GM12878 (cell line): Measurements from ENCODE around the gene AFAP1. TPM values are rescaled to one million over a fixed set of nuclear protein-coding genes. Genes with fewer than 3 reads are reported as not detected.

Experiments
- ATAC-seq: fragments of 200-7000 bp; cut with Tn5 transposase; 3 replicates; pipeline ENCODE4 v1.9.1; 2020; ENCODE audit warnings: mild to moderate bottlenecking, moderate library complexity
- BruUV-seq: library from RNA; stranded (reverse); fragments of 400-500 nt; replicated peaks from 2 replicates; lab custom pipeline; 2021; lab: Mats Ljungman, UMichigan
- CTCF ChIA-PET: fragments of 300-600 bp; sonication (Branson Sonifier 250); formaldehyde crosslinking; extraction: SDS; loops from one replicate; lab custom pipeline; 2021; ENCODE audit warnings: inconsistent platforms; lab: Yijun Ruan, JAX
- POLR2A ChIA-PET: fragments of 350-600 bp; formaldehyde crosslinking; extraction: SDS; loops from one replicate; lab custom pipeline; 2021; ENCODE audit warnings: inconsistent platforms; lab: Charles Lee
- RAD21 ChIA-PET: fragments of 300-600 bp; sonication (Branson Sonifier 250); formaldehyde crosslinking; loops from one replicate; lab custom pipeline; 2023; ENCODE audit warnings: antibody characterized with exemption; ENCODE audit not compliant: unreplicated experiment; lab: Charles Lee
- SMC1A ChIA-PET: fragments of 300-600 bp; sonication (Branson Sonifier 250); formaldehyde crosslinking; loops from one replicate; lab custom pipeline; 2023; ENCODE audit not compliant: unreplicated experiment, uncharacterized antibody; lab: Charles Lee
- DNase-seq: peaks from one replicate; pipeline ENCODE4 v3.0.0-alpha.2; 2011; ENCODE audit warnings: low read depth, low spot score
- FAIRE-seq: peaks from 3 replicates; lab custom pipeline; 2011; peaks lifted over from hg19 to GRCh38; lab: Jason Lieb, UNC
- H2AFZ ChIP-seq: 2 replicates; pipeline ENCODE4 v1.6.0; 2011; ENCODE audit warnings: low read depth, low read length, control low read depth; ENCODE audit not compliant: control insufficient read depth
- H3K27ac ChIP-seq: 2 replicates; pipeline ENCODE4 v1.5.1; 2011; ENCODE audit warnings: control low read depth; ENCODE audit not compliant: control insufficient read depth, insufficient read depth
- H3K27me3 ChIP-seq, 2 experiments: replicated peaks in 1 of 2; 2 replicates each; pipeline versions ENCODE4 v1.6.0 to v1.6.1; 2011; ENCODE audit warnings: low read length in 1 of 2; ENCODE audit not compliant: control insufficient read depth in 2 of 2, insufficient read depth in 2 of 2
- H3K36me3 ChIP-seq, 2 experiments: 2 replicates each; pipeline ENCODE4 v1.5.1; 2011; ENCODE audit warnings: low read length in 1 of 2; ENCODE audit not compliant: control insufficient read depth in 2 of 2, insufficient read depth in 2 of 2
- H3K4me1 ChIP-seq: 2 replicates; pipeline ENCODE4 v1.6.1; 2011; ENCODE audit warnings: mild to moderate bottlenecking, low read length, moderate library complexity, mixed read lengths; ENCODE audit not compliant: control insufficient read depth, insufficient read depth
- H3K4me2 ChIP-seq: 2 replicates; pipeline ENCODE4 v1.6.0; 2011; ENCODE audit warnings: control low read depth; ENCODE audit not compliant: control insufficient read depth, insufficient read depth
- H3K4me3 ChIP-seq: fragments of 200-600 bp; sonication (generic); 2 replicates; pipeline ENCODE4 v1.5.1; 2016
- H3K79me2 ChIP-seq: 2 replicates; pipeline ENCODE4 v1.6.0; 2011; ENCODE audit warnings: low read length; ENCODE audit not compliant: control insufficient read depth, insufficient read depth
- H3K9ac ChIP-seq: 2 replicates; pipeline ENCODE4 v1.8.0; 2011; ENCODE audit warnings: low read length, control low read depth, mixed read lengths; ENCODE audit not compliant: control insufficient read depth, insufficient read depth
- H3K9me3 ChIP-seq: replicated peaks from 3 replicates; pipeline ENCODE4 v1.5.1; 2011; ENCODE audit warnings: mild to moderate bottlenecking, low read length; ENCODE audit not compliant: control insufficient read depth, insufficient read depth
- H4K20me1 ChIP-seq: 2 replicates; pipeline ENCODE4 v1.6.0; 2011; ENCODE audit not compliant: control insufficient read depth, insufficient read depth
- BACH1 ChIP-seq: fragments of 450-650 bp; IDR thresholded peaks from 2 replicates; pipeline ENCODE4 v1.6.1; 2017; ENCODE audit warnings: mild to moderate bottlenecking, borderline replicate concordance
- CHD2 ChIP-seq: IDR thresholded peaks from 2 replicates; pipeline ENCODE4 v1.6.1; 2011; ENCODE audit warnings: low read depth, low read length, improper control_type of control experiment, borderline replicate concordance
- IKZF1 ChIP-seq: fragments of 450-650 bp; conservative IDR thresholded peaks from 2 replicates; pipeline ENCODE4 v1.6.1; 2017; ENCODE audit warnings: antibody characterized with exemption, mild to moderate bottlenecking
- LARP7 ChIP-seq: fragments of 450-650 bp; IDR thresholded peaks from 2 replicates; pipeline ENCODE4 v1.6.1; 2017; ENCODE audit warnings: mild to moderate bottlenecking
- MTA2 ChIP-seq: fragments of 450-650 bp; IDR thresholded peaks from 2 replicates; pipeline ENCODE4 v1.6.1; 2016; ENCODE audit warnings: low read depth, mild to moderate bottlenecking, moderate library complexity
- MTA3 ChIP-seq: IDR thresholded peaks from 2 replicates; pipeline ENCODE4 v1.6.1; 2012; ENCODE audit warnings: low read length, inconsistent platforms, borderline replicate concordance
- TAF1 ChIP-seq: IDR thresholded peaks from 2 replicates; pipeline ENCODE4 v1.6.1; 2011; ENCODE audit warnings: mild to moderate bottlenecking, low read depth, low read length, borderline replicate concordance
- TBL1XR1 ChIP-seq: IDR thresholded peaks from 2 replicates; pipeline ENCODE4 v1.6.1; 2012; ENCODE audit warnings: low read depth, low read length, improper control_type of control experiment
- TCF12 ChIP-seq: IDR thresholded peaks from 2 replicates; pipeline ENCODE4 v1.6.1; 2011; ENCODE audit warnings: low read depth, mild to moderate bottlenecking, low read length
- ZSCAN29 ChIP-seq: fragments of 450-650 bp; IDR thresholded peaks from 2 replicates; pipeline ENCODE4 v1.6.1; 2017; ENCODE audit warnings: mild to moderate bottlenecking, moderate library complexity
- WGBS: methylation state at CpG from one replicate; pipeline ENCODE4 v1.1.6; 2016; ENCODE audit warnings: low lambda C conversion rate; ENCODE audit not compliant: insufficient replicate concordance, insufficient coverage; ENCODE audit errors: missing lambda C conversion rate; 5-methylcytosine and 5-hydroxymethylcytosine counted together
- in situ Hi-C: fragments of 300-500 bp; cut with MboI; formaldehyde crosslinking; loops from 9 replicates; pipeline ENCODE4 v1.14.3; 2018; ENCODE audit warnings: mixed read lengths
- intact Hi-C: fragments of 100-400 bp; cut with micrococcal nuclease; formaldehyde crosslinking; loops from one replicate; pipeline ENCODE4 v1.14.2; 2022; ENCODE audit not compliant: unreplicated experiment
- polyA plus RNA-seq, 11 experiments: library from polyadenylated mRNA; depleted of rRNA in 4 of 11; unstranded in 6 of 11; stranded (reverse) in 5 of 11; fragments of >200 nt; fragmentation: Nextera tagmentation in 4 of 11; fragmentation: Illumina TruSeq in 1 of 11; extraction: Ambion mirVana in 4 of 11; extraction: Trizol in 1 of 11; gene quantifications; 1 replicate in 1 of 11; 2 replicates in 10 of 11; pipeline versions ENCODE4 v1.2.1 to v1.2.3, GENCODE V29; 2011 to 2016; ENCODE audit warnings: inconsistent platforms in 2 of 11, missing spikeins in 2 of 11, low read depth in 1 of 11
- total RNA-seq, 4 experiments: library from RNA; depleted of rRNA in 3 of 4; stranded (reverse); fragments of >200 nt in 3 of 4; fragmentation: Illumina TruSeq in 1 of 4; extraction: Trizol in 1 of 4; gene quantifications; 2 replicates each; pipeline versions ENCODE4 v1.2.1 to v1.2.3, GENCODE V29; 2013 to 2021
- TF ChIP-seq, protein P1 (sequence below): IDR thresholded peaks from 2 replicates; pipeline ENCODE4 v1.6.1; 2012; ENCODE audit warnings: low read depth, low read length, improper control_type of control experiment
- TF ChIP-seq, protein P2 (sequence below), 3 experiments: IDR thresholded peaks in 2 of 3; conservative IDR thresholded peaks in 1 of 3; 2 replicates each; pipeline ENCODE4 v1.5.1; 2011; ENCODE audit warnings: low read depth in 3 of 3, low read length in 3 of 3, mild to moderate bottlenecking in 3 of 3, control low read depth in 2 of 3, moderate library complexity in 2 of 3, inconsistent platforms in 1 of 3, mixed read lengths in 1 of 3; ENCODE audit not compliant: control insufficient read depth in 2 of 3, insufficient read depth in 1 of 3; ENCODE audit errors: extremely low read depth in 1 of 3

Gene AFAP1
- total and polyA plus RNA-seq, 10 of the 15 experiments (the other 5 are each of a cell fraction or from before 2014, with no cell fraction given) = 0.02 to 0.23 (median 0.09) TPM; not detected in 1

DNA sequence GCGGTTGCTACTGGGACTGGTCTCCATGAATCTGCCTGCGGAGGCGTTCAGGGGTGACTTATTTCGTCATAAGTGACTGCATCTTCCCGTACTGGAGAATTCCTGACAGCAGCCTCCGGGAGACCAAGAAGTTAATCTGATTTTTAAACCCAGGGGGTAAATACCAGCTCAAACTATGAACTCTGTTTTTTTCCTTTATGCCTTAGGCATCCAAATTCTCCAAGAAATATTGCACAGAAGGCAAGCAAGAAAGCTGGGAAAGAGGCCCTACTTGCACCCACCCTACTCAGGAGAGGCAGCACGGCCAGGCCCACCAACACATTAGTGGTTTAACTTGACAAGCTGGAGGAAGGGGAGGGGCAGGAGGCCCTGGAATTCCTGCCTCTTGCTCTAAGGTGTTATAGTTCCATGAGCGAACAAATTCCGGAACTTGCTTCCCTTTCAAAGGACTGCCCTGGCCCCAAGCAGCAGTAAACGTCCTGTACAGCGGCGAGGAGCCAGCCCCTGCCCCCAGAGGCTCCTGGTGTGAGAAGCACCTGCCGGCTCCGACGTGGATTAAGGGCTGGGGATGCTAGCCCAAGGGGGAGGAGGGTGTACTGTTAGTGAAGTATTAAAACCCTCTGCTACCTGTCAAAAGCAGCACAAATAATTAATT is 177.2 kb downstream of the AFAP1 start:
- Histone ChIP-seq H3K4me2 (no peak overlapping the region), H3K4me3 (no peak overlapping the region), H3K27ac (no peak overlapping the region), H3K9me3 (no peaks in the 10 kb centered on the region), H2AFZ (no peak overlapping the region), H4K20me1 (no peaks in the 10 kb centered on the region), H3K27me3 (peaks cover 0 to 2% of the 10 kb centered on the region in 2 experiments; a peak in 2 of 4 replicates), H3K9ac (no peak overlapping the region), H3K79me2 (no peaks in the 10 kb centered on the region), H3K4me1 (peaks cover 4% of the 10 kb centered on the region; the same call in 1 of the 2 replicates), H3K36me3 (no peaks in the 10 kb centered on the region)
- ChIA-PET RAD21 (interaction anchor here (1.1 to 2.2 kb wide), 2 partner anchors 40 to 44 kb away, joined by 4 to 14 read pairs; no protein-coding TSS in a partner anchor), SMC1A (interaction anchor here (0.5 to 1.4 kb wide), 2 partner anchors 18 to 40 kb away, joined by 5 to 7 read pairs; no protein-coding TSS in a partner anchor), CTCF (interaction anchor here (0.9 to 2.6 kb wide), 6 partner anchors 27 to 253 kb away, joined by 3 to 27 read pairs (median 4); no protein-coding TSS in a partner anchor), POLR2A (no interaction called here)
- BruUV-seq = no TSS peak
- in situ Hi-C loops (no loop called here), intact Hi-C loops (loop anchor here (5.0 kb wide), 1 partner anchor 225 kb away; no protein-coding TSS in a partner anchor)
- DNase-seq (no peak), FAIRE-seq (no peak), ATAC-seq (no peak)
- TF ChIP-seq MTA2 = no peak
- no peak for TF ChIP-seq MTA3
- TF ChIP-seq ZSCAN29 = no peak
- TF ChIP-seq, protein P1, sequence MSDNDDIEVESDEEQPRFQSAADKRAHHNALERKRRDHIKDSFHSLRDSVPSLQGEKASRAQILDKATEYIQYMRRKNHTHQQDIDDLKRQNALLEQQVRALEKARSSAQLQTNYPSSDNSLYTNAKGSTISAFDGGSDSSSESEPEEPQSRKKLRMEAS = no peak
- TF ChIP-seq, protein P2, sequence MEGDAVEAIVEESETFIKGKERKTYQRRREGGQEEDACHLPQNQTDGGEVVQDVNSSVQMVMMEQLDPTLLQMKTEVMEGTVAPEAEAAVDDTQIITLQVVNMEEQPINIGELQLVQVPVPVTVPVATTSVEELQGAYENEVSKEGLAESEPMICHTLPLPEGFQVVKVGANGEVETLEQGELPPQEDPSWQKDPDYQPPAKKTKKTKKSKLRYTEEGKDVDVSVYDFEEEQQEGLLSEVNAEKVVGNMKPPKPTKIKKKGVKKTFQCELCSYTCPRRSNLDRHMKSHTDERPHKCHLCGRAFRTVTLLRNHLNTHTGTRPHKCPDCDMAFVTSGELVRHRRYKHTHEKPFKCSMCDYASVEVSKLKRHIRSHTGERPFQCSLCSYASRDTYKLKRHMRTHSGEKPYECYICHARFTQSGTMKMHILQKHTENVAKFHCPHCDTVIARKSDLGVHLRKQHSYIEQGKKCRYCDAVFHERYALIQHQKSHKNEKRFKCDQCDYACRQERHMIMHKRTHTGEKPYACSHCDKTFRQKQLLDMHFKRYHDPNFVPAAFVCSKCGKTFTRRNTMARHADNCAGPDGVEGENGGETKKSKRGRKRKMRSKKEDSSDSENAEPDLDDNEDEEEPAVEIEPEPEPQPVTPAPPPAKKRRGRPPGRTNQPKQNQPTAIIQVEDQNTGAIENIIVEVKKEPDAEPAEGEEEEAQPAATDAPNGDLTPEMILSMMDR (IDR thresholded peaks at IDR 0.05 in 2 of 3, conservative IDR thresholded peaks at IDR 0.05 in 1 of 3; ENCODE audit: control insufficient read depth in 2 of 3, extremely low read depth in 1 of 3, insufficient read depth in 1 of 3, low read depth in 3 of 3, low read length in 3 of 3) = no peak
- TF ChIP-seq TCF12 = no peak
- no peak for TF ChIP-seq CHD2
- no peak for TF ChIP-seq LARP7
- no peak for TF ChIP-seq BACH1
- TF ChIP-seq IKZF1 = no peak
- TF ChIP-seq TBL1XR1 = no peak
- TF ChIP-seq TAF1 = no peak
- WGBS = 29% methylated on average over 15 of the region's 15 CpGs
